ENCODE measurements around the gene SEPHS2.
"Not testable (repeated sequence)": the region's sequence is repeated elsewhere in the genome, so short reads cannot be mapped to it uniquely, and the experiment has no call there.

Gene SEPHS2

GRCh38 chr16:30445408-30446202 is at the start of gene SEPHS2:
Gene SEPHS2, minus strand, starts transcription at chr16:30445874. Its CDS starts 147 bp downstream, at chr16:30445727.
- peak; percentile 98 for DNase-seq

- DNase-seq, result no peak
Measured at GRCh38 chr16:30494709-30495108, 49.0 kb upstream of the SEPHS2 start.

- no peak for DNase-seq
Measured at GRCh38 chr16:30493941-30494488, 48.3 kb upstream of the SEPHS2 start.

- no peak for DNase-seq
Measured at GRCh38 chr16:30491744-30492308, 46.2 kb upstream of the SEPHS2 start.

- no peak for DNase-seq
Measured at GRCh38 chr16:30491229-30491628, 45.6 kb upstream of the SEPHS2 start.

- peak; percentile 13 for DNase-seq
Measured at GRCh38 chr16:30490210-30490609, 44.5 kb upstream of the SEPHS2 start.

GRCh38 chr16:30488764-30489605 is 43.3 kb upstream of the SEPHS2 start:
- DNase-seq, result no peak

- no peak for DNase-seq
Measured at GRCh38 chr16:30485818-30486436, 40.3 kb upstream of the SEPHS2 start.

- no peak for DNase-seq
Measured at GRCh38 chr16:30484887-30485286, 39.2 kb upstream of the SEPHS2 start.

GRCh38 chr16:30482366-30482765 is 36.7 kb upstream of the SEPHS2 start:
- no peak for DNase-seq

GRCh38 chr16:30481381-30481780 is 35.7 kb upstream of the SEPHS2 start:
- no peak for DNase-seq

GRCh38 chr16:30478766-30479478 is 33.2 kb upstream of the SEPHS2 start:
- no peak for DNase-seq

GRCh38 chr16:30477773-30478172 is 32.1 kb upstream of the SEPHS2 start:
- not testable (repeated sequence) for DNase-seq

- no peak for DNase-seq
Measured at GRCh38 chr16:30476991-30477390, 31.3 kb upstream of the SEPHS2 start.

- DNase-seq, result no peak
Measured at GRCh38 chr16:30474684-30475083, 29.0 kb upstream of the SEPHS2 start.

- no peak for DNase-seq
Measured at GRCh38 chr16:30474074-30474452, 28.4 kb upstream of the SEPHS2 start.

GRCh38 chr16:30473231-30474073 is 27.8 kb upstream of the SEPHS2 start:
- DNase-seq, result no peak

GRCh38 chr16:30472328-30472942 is 26.8 kb upstream of the SEPHS2 start, which contains the start of gene ITGAL:
Gene ITGAL, plus strand, starts transcription at chr16:30472742. Its CDS starts 96 bp downstream, at chr16:30472838.
- no peak for DNase-seq

- no peak for DNase-seq
Measured at GRCh38 chr16:30470632-30470995, 24.9 kb upstream of the SEPHS2 start.

GRCh38 chr16:30470170-30470512 is 24.5 kb upstream of the SEPHS2 start:
- no peak for DNase-seq

GRCh38 chr16:30464078-30464477 is 18.4 kb upstream of the SEPHS2 start:
- no peak for DNase-seq
